ENCODE measurements around the gene HMG20B.

Gene HMG20B

DNA sequence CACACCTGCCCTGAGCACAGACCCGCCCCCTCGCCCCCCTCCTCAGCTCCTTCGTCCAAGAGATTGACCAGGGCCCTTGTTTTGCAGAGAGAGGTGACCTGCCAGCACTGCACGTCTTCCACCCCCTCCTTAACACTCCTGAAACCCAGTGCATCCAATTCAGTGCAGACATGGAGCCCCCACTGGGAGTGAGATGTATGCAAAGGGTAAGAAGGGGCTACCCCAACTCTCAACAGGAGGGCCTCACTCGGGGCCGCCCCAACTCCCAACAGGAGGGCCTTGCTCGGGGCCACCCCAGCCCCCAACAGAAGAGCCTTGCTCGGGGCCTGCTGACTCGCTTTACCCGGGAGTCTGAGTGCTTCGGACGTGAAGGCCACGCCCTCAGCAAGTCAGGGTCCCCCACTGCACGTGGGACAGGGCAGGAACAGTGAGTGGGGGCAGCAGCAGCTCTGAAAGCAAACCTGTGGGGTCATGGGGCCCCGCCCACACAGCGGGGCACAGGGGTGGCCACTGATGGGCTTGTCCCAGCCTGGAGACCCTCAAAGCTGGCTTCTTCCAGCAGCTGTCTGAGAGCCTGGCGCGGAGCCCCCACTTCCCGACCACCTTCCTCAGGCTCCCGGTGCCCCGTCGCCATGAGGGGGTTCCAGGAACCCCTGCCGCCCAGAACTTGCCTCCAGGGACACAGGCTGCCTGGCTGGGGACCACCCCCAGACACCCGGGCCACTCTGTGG lies 48.2 kb downstream of the HMG20B start:
- no peak for DNase-seq (ENCODE audit: low read depth)

- no peak for DNase-seq (ENCODE audit: low read depth)
Observed at GRCh38 chr19:3621689-3622088, 48.9 kb downstream of the HMG20B start.

DNA sequence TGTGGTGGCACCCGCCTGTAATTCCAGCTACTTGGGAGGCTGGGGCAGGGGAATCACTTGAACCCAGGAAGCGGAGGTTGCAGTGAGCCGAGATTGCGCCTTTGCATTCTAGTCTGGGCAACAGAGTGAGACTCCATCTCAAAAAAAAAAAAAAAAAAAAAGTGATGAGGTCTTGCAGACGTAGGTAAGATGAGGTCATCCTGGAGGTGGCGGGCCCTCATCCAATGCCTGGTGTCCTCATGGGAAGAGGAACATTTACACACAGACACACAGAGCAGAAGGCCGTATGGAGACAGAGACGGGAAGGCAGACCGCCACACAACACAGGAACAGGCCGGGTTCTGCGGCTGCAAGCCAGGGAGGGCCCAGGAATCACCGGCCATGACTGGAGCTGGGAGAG lies 49.5 kb downstream of the HMG20B start:
- no peak for DNase-seq (ENCODE audit: low read depth)

DNA sequence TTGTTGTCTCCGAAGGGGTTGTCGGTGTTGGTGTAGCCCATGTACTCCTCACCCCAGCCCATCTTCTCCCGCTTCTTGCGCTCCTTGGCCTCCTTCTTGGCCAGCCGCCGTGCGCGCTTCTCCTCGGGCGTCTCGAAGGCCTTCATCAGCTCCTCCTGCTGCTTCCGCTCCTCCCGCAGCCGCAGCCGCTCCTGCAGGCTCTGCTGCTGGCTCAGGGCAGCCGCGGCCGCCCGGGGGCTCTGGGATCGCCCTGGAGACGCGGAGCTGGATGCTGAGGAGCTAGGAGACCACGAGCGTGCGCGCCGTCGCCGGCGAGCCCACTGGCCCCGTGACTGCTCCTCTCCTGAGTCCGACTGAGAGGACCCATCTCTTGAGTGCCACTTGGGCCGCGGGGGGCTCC lies 51.0 kb downstream of the HMG20B start:
- no peak for DNase-seq (ENCODE audit: low read depth)

DNA sequence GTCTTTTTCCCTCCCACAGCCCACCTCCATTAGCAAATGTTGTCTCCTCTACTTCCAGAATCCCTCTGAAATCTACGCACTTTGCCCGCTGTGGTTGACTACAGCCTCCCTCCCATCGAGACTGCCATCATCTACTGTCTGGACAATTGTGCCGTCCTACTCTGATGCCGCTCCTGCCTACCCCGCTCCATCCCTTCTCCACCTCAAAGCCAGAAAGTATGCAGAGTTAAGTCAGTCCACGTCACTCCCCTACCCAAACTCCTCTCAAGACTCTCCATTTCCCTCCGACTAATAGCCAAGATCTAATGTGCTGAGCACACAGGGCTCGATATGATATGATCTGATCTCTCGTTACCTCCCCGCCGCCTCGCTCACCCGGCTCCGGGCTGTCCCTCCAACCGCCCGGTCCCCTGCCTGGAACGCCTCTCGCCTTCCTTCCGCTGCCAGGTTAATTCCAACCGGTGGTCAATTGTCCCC lies 53.3 kb downstream of the HMG20B start:
- DNase-seq (ENCODE audit: low read depth), result no peak

GRCh38 chr19:3626473-3627350 lies 54.0 kb downstream of the HMG20B start, which contains the start of gene CACTIN:
Gene CACTIN (minus strand): TSS chr19:3626790. CDS start chr19:3626762, 28 bp downstream.
- DNase-seq (ENCODE audit: low read depth), result peak; percentile 95

DNA sequence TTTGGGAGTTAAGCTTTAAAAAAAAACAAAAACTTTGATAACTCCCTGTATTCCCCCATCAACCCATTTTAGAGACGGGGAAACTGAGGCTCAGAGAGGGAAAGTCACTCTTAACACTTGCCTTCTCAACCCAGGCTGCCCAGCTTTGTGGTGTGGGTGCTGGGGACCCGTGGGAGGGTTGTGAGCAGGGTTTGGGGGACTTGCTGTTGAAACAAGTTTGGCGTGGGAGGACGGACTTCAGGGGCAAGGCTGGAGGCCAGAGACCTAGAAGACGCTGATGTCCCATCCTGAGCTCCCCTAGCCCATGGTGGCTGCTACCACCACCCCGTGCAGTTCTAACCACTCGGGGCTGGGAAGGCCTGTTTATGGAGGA lies 54.6 kb downstream of the HMG20B start:
- no peak for DNase-seq (ENCODE audit: low read depth)

Measured in HS-5 (cell line).